ENCODE results near the gene AP3D1.

The AP3D1 gene

DNA sequence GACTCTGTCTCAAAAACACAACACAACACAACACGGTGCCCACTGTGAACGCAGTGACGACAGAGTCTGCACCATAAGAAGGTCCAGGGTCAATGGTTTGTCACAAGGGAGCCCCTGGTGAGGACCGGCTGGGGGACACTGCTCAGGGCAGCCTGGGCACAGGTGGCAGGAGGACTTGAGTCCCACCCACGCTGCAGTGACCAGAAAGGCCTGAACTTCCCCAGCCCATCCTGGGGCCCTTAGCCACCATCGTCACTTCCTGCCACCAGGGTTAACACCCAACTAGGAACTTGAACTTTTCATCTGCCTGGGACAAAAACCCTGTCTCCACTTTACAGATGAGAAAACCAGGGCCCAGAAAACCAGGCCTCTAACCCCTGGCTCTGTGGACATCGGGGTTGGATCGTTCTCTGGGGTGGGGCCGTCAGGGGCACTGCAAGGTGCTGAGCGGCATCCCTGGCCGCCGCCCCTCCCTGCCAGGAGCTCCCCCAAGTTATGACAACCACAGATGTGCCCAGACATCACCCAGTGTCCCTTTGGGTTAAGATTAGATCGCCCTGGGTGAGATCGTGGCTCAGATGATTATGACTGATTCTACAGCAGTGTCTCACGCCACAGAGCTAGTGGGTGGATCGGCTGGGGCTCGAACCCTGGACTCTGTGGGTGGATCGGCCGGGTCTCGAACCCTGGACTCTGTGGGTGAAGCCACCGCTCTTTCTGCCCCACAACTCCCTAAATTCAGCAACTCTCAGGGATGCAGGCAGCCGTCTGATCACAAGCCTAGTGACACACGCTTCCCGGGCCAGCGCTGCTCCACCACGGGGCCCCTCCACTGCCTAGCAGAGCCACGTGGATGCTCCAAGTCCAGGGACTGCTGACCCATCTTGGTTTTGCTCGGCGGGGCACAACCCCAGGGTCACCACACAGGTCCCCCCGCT lies 69.2 kb downstream of the AP3D1 start:
- H3K4me3 ChIP-seq (ENCODE audit: low read length) = no peak overlapping the region
- DNase-seq (ENCODE audit: low read depth) = no peak
- TF ChIP-seq, protein P1, sequence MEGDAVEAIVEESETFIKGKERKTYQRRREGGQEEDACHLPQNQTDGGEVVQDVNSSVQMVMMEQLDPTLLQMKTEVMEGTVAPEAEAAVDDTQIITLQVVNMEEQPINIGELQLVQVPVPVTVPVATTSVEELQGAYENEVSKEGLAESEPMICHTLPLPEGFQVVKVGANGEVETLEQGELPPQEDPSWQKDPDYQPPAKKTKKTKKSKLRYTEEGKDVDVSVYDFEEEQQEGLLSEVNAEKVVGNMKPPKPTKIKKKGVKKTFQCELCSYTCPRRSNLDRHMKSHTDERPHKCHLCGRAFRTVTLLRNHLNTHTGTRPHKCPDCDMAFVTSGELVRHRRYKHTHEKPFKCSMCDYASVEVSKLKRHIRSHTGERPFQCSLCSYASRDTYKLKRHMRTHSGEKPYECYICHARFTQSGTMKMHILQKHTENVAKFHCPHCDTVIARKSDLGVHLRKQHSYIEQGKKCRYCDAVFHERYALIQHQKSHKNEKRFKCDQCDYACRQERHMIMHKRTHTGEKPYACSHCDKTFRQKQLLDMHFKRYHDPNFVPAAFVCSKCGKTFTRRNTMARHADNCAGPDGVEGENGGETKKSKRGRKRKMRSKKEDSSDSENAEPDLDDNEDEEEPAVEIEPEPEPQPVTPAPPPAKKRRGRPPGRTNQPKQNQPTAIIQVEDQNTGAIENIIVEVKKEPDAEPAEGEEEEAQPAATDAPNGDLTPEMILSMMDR (IDR thresholded peaks at IDR 0.05; ENCODE audit: insufficient read depth, low read depth, low read length, missing control alignments) = no peak

- no peak overlapping the region for H3K4me3 ChIP-seq (ENCODE audit: low read length)
Measured at GRCh38 chr19:2080336-2080988, 70.9 kb downstream of the AP3D1 start.

GRCh38 chr19:2079865-2080301 lies 71.5 kb downstream of the AP3D1 start:
- DNase-seq (ENCODE audit: low read depth) = no peak
- no peak overlapping the region for H3K4me3 ChIP-seq (ENCODE audit: low read length)
- TF ChIP-seq, protein P1 (IDR thresholded peaks at IDR 0.05; ENCODE audit: insufficient read depth, low read depth, low read length, missing control alignments) = no peak

More at GRCh38 chr19:2080336-2080988, 70.9 kb downstream of the AP3D1 start:
- TF ChIP-seq, protein P1 (IDR thresholded peaks at IDR 0.05; ENCODE audit: insufficient read depth, low read depth, low read length, missing control alignments) = no peak
- peak; percentile 55 for DNase-seq (ENCODE audit: low read depth)

GRCh38 chr19:2079076-2079864 lies 72.1 kb downstream of the AP3D1 start:
- H3K4me3 ChIP-seq (ENCODE audit: low read length) = no peak overlapping the region
- TF ChIP-seq, protein P1 (IDR thresholded peaks at IDR 0.05; ENCODE audit: insufficient read depth, low read depth, low read length, missing control alignments) = no peak
- DNase-seq (ENCODE audit: low read depth) = no peak

- H3K4me3 ChIP-seq (ENCODE audit: low read length) = no peak overlapping the region
- TF ChIP-seq, protein P1 (IDR thresholded peaks at IDR 0.05; ENCODE audit: insufficient read depth, low read depth, low read length, missing control alignments) = no peak
- DNase-seq (ENCODE audit: low read depth) = no peak
Measured at GRCh38 chr19:2077833-2078619, 73.3 kb downstream of the AP3D1 start.

DNA sequence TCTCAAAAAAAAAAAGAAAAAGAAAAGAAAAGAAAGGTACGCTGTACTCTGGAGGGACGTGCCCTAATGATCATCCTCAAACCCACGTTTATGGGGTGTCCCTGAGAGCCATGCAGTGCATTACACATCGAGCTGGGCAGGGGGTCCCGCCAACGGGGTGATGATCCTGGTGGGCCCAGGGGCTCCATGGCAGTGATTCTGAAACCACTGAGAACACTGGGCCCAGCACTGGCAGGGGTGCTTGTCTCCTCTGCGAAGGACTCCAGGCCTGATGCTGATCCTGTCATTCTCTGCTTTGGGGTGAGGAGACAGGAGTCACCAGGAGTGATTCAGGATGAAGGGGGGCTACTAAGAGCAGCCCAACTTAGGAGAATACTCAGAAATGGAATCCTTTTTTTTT lies 74.0 kb downstream of the AP3D1 start:
- no peak overlapping the region for H3K4me3 ChIP-seq (ENCODE audit: low read length)
- TF ChIP-seq, protein P1 (IDR thresholded peaks at IDR 0.05; ENCODE audit: insufficient read depth, low read depth, low read length, missing control alignments) = no peak
- no peak for DNase-seq (ENCODE audit: low read depth)
